ENCODE results near the gene ITSN2.

ITSN2 gene

GRCh38 chr2:24334245-24334633 is 26.1 kb downstream of the ITSN2 start:
- DNase-seq (ENCODE audit: low read depth): no peak

GRCh38 chr2:24332791-24333540 is 27.4 kb downstream of the ITSN2 start:
- no peak for DNase-seq (ENCODE audit: low read depth)

DNA sequence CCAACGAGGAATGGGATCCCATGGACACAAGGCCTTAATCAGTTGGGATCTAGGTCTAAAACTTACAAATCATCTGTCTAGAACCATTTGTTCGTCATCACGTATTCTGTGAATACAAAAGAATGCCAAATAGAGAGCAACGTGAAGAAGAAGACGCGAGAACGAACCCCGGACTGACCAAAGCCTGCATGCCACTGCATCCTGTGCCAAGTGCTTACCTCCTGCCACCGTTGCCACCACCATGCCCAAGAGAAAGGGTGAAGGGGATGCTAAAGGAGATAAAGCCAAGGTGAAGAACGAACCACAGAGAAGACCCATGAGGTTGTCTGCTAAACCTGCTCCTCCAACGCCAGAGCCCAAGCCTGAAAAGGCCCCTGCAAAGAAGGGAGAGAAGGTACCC is 30.2 kb downstream of the ITSN2 start:
- DNase-seq (ENCODE audit: low read depth): no peak

DNA sequence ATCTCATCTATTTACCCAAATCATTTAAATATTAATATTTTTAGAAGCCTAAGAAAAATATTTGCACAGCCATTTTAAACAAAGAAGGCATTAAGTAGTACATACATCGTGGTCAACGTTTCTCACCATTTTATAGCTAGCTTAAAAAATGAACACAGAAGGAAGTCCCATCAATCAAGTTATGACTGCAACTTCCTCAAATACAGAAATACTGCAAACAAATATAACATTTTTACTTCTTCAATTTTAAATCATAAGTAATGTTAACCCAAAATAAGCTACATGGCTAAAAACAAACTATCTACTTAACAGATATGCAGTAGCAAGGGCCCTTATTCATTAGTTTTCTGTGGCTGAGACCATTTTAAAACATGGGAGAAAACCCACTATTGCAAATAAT is 30.6 kb downstream of the ITSN2 start:
- no peak for DNase-seq (ENCODE audit: low read depth)

GRCh38 chr2:24328010-24328409 is 32.3 kb downstream of the ITSN2 start:
- no peak for DNase-seq (ENCODE audit: low read depth)

- no peak for DNase-seq (ENCODE audit: low read depth)
These were observed 42.8 kb downstream of the ITSN2 start for GRCh38 chr2:24317491-24317920.

DNA sequence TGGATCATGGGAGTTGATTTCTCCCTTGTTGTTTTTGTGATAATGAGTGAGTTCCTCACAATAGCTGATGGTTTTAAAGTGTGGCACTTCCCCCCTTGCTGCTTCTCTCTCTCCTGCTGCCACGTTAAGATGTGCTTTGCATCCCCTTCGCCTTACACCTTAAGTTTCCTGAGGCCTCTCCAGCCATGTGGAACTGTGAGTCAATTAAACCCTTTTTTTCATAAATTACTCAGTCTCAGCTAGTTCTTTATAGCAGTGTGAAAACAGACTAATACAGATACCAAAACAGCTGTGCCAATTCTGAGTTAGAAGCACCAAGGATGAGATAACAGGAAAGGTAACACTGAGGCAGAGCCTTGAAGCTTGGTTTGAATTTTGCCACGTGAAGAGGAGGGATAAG is 44.7 kb downstream of the ITSN2 start:
- no peak for DNase-seq (ENCODE audit: low read depth)

- no peak for DNase-seq (ENCODE audit: low read depth)
These were observed 46.3 kb downstream of the ITSN2 start for GRCh38 chr2:24313744-24314632.

DNA sequence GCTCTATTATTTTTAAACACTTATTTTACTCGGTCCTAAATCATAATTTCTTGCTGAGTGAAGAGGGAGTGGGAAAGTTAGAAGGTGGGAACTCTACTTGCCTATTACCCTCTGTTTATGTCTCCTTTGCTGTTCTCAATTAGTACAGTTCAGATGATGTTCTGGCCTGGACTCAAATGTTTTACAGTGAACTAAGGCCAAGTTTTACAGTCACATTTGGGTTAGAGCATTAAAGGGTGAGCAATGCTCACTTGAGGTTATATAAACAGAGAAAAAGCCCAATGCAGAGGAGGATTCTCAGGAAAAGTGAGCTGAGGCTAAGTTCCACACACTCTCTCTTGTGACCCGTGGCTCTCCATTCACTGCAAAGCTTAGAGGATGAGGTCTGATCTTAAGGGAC is 52.4 kb downstream of the ITSN2 start:
- no peak for DNase-seq (ENCODE audit: low read depth)

DNA sequence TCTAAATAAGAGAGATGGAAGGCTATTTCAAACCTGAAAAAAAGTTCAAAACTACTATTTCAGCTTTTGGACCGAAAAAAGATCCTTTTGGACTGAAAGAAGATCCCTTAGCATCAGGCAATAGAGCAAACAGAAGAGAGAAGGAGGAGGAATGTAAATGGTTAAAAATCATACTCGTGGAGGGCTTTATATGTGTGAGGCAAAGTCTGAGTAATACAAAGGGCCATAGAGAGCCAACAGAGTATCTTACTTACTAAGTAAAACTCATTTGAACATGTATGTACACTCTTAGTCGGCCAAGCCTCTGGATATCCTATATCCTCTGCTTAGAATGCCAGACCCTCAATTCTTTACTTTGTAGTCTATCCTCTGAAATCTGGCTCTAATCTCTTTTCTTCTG is 55.7 kb downstream of the ITSN2 start:
- DNase-seq (ENCODE audit: low read depth): no peak

GRCh38 chr2:24304098-24304497 is 56.2 kb downstream of the ITSN2 start:
- no peak for DNase-seq (ENCODE audit: low read depth)

DNA sequence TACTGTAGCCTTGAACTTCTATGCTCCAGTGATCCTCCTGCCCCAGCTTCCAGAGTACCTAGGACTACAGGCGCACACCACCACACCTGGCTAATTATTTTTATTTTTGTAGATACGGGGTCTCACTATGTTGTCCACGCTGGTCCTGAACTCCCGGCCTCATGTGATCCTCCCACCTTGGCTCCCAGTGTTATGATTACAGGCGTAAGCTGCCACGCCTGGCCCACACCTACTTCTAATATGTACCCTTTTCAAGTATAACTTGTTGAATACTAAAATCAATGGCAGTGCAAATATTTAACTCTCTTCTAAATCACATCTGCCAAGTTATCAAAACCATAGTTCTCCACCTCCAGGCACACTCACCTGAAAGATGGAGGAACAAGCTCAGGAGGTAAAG is 58.7 kb downstream of the ITSN2 start:
- DNase-seq (ENCODE audit: low read depth): no peak

GRCh38 chr2:24297663-24298062 is 62.7 kb downstream of the ITSN2 start:
- DNase-seq (ENCODE audit: low read depth): no peak

DNA sequence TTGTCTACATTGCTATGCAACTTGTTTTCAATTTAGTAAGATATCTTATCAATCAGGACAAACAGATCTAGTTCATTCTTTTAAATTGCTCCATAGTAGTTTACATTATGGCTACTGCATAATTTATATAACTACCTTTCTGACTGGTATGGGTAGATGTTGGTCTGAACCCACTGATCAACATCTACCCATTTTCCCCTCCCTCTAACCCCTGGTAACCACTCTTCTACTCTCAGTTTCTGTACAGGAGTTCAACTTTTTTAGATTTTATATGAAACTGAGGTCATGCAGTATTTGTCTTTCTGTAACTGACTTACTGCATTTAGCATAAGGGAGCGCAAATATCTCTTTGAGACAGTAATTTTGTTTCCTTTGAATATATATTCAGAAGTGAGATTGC is 73.2 kb downstream of the ITSN2 start:
- DNase-seq (ENCODE audit: low read depth): no peak

DNA sequence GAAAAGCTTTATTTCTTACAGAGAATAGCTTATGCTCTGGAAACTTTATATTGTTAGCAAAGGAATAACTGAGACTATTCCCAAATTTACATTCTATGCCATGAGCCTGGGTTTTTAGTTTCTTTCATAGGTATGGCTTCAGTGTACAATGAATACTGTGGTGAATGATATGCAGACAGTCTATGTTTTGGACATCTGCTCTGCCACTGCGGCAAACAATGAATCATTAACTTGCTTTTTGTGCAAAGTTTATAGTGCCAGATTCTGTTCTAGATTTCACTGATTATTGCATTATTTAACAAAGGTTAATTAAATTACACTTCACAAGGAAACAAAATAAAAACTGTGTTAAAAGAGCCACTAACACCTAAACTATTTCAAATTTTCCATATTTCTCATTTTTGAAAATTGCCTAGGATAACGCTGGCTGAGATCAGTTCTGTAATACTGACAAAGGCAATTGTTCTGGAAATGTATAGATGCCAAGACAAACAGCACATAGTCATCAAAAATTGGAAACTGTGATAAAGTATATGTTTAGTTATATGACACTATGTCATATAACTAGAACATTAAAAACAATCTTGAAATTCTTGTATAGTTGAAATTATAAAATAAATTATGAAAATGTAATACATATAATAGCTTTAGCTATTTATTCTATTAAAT is 74.7 kb downstream of the ITSN2 start:
- DNase-seq (ENCODE audit: low read depth): no peak

- no peak for DNase-seq (ENCODE audit: low read depth)
These were observed 79.7 kb downstream of the ITSN2 start for GRCh38 chr2:24280645-24281044.

DNA sequence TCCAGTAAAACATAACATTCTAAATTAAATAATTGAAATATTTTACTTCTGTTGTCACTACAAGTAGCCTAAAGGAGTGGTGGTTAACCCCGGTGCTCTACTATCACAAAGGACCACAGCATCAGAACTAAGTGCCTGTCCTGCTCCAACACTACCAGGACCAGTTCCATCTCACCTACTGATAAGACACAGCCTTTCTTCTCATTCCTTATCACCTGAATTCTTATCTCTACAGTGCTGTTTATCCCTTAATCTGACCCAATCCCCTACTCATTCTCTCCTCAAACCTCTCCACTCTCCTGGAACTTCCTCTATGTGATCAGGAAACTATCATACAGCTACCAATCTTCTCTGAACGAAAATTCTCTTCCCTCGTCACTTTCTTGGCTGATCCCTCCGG is 80.2 kb downstream of the ITSN2 start:
- DNase-seq (ENCODE audit: low read depth): no peak

GRCh38 chr2:24276349-24276899 is 83.9 kb downstream of the ITSN2 start:
- DNase-seq (ENCODE audit: low read depth): no peak

DNA sequence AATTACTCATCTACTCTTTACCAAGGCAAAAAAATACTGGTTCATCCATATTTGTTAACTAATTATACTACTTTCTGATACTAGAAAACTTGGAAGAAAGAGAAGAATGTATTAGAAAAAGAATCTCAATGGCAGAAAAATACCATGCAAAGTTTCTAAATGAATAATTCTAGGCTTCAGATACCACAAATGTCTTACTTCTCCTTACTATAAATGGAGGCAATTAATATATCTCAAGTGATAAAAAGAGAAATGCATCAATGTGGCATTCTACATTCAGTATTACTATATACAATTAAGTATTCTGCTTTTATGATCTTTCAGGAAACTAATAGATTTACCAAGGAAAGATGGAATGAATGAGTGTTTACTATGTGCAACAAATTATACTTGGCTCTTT is 85.5 kb downstream of the ITSN2 start:
- DNase-seq (ENCODE audit: low read depth): no peak

GRCh38 chr2:24273598-24273997 is 86.7 kb downstream of the ITSN2 start:
- no peak for DNase-seq (ENCODE audit: low read depth)

DNA sequence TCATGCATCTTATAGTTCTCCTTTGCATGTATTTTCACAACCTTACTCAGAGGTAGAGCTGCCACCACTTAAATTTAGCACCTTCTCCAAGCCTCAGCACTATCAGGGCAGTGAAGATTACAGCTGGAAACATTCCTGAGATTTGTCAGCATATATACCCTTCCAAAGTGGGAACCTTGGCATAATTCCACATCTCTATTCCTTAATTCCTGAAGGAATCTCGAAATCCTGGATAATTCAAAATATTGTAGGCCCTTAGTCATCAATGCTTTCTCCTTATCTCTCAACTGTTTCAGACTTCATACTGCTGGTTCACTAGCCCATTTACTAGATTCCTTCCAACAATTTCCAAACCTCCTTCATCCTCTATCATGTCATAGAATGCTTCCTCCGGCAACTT is 87.4 kb downstream of the ITSN2 start:
- DNase-seq (ENCODE audit: low read depth): no peak

- no peak for DNase-seq (ENCODE audit: low read depth)
These were observed 88.1 kb downstream of the ITSN2 start for GRCh38 chr2:24272161-24272802.

Data from T-helper 22 cell (primary cell).